ENCODE measurements around the gene FKRP.
"Not testable (repeated sequence)": the region's sequence is repeated elsewhere in the genome, so short reads cannot be mapped to it uniquely, and the experiment has no call there.

FKRP gene

DNA sequence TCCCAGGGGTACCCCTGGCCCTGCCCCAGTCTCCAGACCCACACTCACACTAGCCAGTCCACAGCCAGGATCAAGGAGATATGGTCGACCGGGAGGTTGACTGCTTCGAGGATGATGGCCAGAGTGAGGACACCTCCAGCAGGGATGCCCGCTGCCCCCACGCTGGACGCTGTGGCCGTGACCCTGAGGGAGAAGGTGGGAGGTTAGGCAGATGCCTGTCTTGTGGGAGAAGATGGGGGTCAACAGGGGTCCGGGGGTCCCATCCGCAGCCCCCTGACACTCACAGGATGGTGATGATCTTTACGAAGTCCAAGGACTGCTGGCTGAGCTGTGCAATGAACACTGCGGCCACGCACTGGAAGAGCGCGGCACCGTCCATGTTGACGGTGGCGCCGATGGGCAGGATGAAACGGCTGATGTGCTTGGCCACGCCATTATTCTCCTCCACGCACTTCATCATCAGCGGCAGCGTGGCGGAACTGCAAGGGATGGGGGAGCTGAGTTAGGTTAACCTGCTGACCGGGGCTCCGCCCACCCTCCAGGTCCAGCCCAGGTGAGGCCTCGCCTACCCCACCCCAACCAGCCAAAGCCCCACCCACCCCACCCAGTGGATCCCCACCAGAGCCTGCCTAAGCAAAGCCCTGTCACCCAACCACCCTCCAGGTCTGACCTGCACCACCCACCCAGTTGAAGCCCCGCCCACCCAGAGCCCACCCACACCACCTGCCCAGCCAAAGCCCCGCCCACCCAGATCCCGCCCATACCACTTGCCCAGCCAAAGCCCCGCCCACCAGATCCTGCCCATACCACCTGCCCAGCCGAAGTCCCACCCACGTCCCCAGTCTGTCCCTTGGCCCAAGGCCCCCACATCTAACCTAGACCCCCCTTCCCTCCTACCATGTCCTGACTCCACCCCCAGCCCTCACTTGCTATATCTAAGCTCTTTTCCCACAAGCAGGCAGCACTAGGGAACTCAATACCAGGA, 31.4 kb downstream of the FKRP start:
- TF ChIP-seq, protein P1, sequence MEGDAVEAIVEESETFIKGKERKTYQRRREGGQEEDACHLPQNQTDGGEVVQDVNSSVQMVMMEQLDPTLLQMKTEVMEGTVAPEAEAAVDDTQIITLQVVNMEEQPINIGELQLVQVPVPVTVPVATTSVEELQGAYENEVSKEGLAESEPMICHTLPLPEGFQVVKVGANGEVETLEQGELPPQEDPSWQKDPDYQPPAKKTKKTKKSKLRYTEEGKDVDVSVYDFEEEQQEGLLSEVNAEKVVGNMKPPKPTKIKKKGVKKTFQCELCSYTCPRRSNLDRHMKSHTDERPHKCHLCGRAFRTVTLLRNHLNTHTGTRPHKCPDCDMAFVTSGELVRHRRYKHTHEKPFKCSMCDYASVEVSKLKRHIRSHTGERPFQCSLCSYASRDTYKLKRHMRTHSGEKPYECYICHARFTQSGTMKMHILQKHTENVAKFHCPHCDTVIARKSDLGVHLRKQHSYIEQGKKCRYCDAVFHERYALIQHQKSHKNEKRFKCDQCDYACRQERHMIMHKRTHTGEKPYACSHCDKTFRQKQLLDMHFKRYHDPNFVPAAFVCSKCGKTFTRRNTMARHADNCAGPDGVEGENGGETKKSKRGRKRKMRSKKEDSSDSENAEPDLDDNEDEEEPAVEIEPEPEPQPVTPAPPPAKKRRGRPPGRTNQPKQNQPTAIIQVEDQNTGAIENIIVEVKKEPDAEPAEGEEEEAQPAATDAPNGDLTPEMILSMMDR (IDR thresholded peaks at IDR 0.05; ENCODE audit: low read depth, low read length), result no peak
- no peak for DNase-seq (ENCODE audit: extremely low read depth, low read depth)

DNA sequence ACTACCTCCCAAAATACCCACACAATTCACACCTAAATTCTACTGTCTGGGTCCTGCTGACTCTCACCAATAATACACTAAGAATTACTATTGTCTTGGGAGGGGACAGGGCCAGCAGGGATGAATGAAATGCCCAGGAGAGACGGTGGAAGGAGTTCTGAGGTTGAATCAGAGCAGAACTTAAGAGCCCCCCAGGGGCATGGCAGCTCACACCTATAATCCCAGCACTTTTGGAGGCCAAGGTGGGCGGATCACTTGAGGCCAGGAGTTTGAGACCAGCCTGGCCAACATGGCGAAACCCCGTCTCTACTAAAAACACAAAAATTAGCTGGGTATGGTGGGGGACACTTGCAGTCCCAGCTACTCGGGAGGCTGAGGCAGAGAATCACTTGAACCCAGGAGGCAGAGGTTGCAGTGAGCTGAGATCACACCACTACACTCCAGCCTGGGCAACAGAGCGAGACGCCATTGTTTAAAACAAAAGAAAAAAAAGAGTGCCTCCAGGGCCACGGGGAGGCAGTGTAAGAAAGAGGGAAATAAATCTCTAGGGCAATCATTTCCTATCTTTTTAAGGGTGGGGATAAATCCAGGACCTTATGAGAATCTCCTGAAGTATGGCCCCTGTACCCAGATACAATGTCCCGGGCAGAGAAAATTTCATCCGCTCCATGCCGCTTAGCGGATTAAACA, 32.2 kb downstream of the FKRP start:
- DNase-seq (ENCODE audit: extremely low read depth, low read depth), result not testable (repeated sequence)

DNA sequence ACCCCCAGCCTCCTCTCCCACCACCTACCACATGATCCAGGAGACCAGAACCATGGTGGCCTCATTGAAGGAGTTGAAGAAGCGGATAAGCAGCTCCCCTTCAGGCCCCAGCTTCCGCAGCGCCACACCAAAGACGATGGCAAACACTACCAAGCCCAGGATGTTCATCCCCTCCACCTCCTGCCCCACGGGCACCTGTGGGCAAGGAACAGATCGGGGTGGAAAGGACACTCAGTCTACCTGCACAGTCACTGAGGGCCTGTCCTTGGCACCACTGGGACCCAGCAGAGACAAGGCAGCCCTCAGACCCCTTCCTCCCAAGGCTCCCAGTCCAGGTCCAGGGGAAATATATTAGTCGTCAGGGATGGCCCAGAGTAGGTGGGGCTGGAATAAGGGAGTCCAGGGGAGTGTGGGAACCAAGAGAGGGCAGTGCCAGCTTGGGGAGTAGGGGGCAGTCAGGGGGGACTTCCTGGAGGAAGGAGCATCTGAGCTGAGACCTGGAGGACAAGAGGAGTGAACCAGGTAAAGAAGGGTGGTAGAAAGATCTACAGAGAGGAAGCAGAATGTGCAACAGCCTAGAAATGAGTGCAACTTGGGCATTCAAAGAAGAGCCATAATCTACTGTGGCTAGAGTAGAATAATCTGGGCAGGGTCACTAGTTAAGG, 36.6 kb downstream of the FKRP start:
- no peak for DNase-seq (ENCODE audit: extremely low read depth, low read depth)
- TF ChIP-seq, protein P1 (IDR thresholded peaks at IDR 0.05; ENCODE audit: low read depth, low read length), result no peak

DNA sequence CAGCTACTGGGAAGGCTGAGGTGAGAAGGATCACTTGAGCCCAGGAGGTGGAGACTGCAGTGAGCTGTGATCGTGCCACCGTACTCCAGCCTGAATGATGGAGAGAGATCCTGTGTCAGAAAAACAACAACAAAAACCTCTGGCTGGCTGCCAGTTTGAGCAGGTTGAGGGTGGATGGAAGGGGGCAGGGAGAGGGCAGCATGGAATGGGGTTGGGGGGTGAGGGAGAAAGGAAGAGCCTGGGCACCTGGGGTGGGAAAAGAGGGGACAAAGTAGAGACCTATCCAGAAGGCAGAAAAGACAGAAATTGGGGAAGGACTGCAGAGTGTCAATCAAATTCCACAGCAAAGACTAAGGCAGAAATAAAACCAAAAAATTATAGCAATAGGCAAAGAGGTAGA, 37.8 kb downstream of the FKRP start:
- no peak for DNase-seq (ENCODE audit: extremely low read depth, low read depth)
- TF ChIP-seq, protein P1 (IDR thresholded peaks at IDR 0.05; ENCODE audit: low read depth, low read length), result no peak

DNA sequence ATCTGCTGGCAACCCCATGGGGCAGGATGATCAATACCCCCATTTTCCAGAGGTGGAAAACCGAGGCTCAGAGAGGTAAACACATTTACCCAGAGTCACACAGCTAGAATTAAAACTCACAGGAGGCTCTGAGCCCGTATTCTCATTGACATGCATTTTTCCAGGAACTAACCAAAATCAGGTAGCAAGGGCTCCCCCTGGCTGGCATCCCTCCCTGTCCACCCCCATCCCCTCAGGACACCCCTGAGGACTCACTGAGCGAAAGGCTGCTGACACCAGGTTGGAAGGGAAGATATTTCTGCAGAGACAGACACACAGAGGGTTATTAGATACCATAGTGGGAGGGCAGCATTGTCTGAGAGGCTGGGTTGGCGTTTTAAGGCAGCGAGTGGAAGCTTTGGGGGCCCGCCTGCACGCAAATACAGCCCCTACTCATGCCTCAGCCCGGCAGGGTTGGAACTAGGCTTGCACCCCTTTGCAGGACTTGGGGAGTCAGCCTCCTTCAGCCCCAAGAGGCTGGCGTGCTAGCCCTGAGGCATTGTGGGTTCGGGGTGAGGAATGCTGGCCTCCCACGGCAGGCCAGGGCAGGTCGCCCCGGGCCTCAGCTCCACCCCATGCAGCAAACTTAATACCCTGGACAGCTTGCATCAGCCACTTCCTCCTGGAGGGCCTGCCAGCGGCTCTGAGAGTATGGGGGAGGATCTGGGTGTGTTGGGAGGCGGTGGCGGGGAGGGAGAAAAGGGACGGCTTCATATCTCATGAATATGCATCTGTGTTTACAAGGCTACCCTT, 38.6 kb downstream of the FKRP start:
- TF ChIP-seq, protein P1 (IDR thresholded peaks at IDR 0.05; ENCODE audit: low read depth, low read length), result peak; percentile 35
- peak; percentile 96 for DNase-seq (ENCODE audit: extremely low read depth, low read depth)

DNA sequence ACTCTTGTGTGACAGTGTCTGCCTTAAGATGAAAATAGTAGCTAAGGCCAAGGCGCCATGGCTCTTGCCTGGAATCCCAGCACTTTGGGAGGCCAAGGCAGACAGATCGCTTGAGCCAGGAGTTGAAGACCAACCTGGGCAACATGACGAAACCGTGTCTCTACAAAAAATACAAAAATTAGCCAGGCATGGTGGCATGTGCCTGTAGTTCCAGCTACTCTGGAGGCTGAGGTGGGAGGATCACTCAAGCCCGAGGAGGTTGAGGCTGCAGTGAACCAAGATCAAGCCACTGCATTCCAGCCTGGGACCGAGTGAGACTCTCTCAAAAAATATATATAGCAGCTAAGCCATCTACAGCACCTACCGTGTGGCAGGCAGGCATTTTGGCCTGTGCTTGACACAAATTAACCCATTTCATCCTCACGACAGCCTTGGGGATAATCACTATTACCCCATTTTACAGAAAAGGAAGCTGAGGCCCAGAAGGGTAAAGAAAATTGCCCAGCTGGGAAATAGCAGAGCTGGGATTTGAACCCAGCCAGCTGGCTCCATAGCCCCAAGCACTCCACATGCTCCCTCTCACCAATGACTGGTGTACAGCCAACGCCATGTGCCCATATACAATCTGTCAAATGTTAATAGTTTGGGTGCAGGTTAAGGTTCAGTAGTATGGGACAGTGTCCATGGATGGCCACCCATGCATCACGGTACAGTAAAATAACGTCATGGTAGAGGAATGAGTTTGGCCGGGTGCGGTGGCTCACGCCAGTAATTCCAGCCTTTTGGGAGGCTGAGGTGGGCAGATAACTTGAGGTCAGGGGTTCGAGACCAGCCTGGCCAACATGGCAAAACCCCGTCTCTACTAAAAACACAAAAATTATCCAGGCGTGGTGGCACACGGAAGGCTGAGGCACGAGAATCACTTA, 39.5 kb downstream of the FKRP start:
- no peak for DNase-seq (ENCODE audit: extremely low read depth, low read depth)
- TF ChIP-seq, protein P1 (IDR thresholded peaks at IDR 0.05; ENCODE audit: low read depth, low read length), result no peak
